Smooth muscle cell (in vitro differentiated cells): ENCODE data around the gene VSX1. TPM values are rescaled to one million over a fixed set of nuclear protein-coding genes. Genes with fewer than 3 reads are reported as not detected.

ENCODE experiments used
- DNase-seq: peaks from one replicate; lab custom pipeline; 2025; ENCODE audit not compliant: unreplicated experiment; lab: John Stamatoyannopoulos, UW
- H2AFZ ChIP-seq: fragments of 200-600 bp; sonication (generic); 2 replicates; pipeline ENCODE4 v1.6.0; 2016; ENCODE audit warnings: antibody characterized with exemption, low read depth, mild to moderate bottlenecking
- H3F3A ChIP-seq: fragments of 200-600 bp; sonication (generic); 2 replicates; pipeline ENCODE4 v1.6.0; 2017; ENCODE audit warnings: antibody characterized with exemption, low read depth
- H3K27ac ChIP-seq: fragments of 200-600 bp; sonication (generic); 2 replicates; pipeline ENCODE4 v1.5.1; 2016; ENCODE audit warnings: low read depth, mild to moderate bottlenecking
- H3K27me3 ChIP-seq: fragments of 200-600 bp; sonication (generic); 2 replicates; pipeline ENCODE4 v1.6.1; 2016; ENCODE audit warnings: low read depth, mild to moderate bottlenecking
- H3K36me3 ChIP-seq: fragments of 200-600 bp; sonication (generic); 2 replicates; pipeline ENCODE4 v1.5.1; 2016; ENCODE audit warnings: low read depth
- H3K4me1 ChIP-seq: fragments of 200-600 bp; sonication (generic); 2 replicates; pipeline ENCODE4 v1.5.1; 2016; ENCODE audit warnings: low read depth
- H3K4me2 ChIP-seq: fragments of 200-600 bp; sonication (generic); 2 replicates; pipeline ENCODE4 v1.6.0; 2016; ENCODE audit warnings: mild to moderate bottlenecking
- H3K4me3 ChIP-seq: fragments of 200-600 bp; sonication (generic); 2 replicates; pipeline ENCODE4 v1.5.1; 2016; ENCODE audit warnings: mild to moderate bottlenecking
- H3K79me2 ChIP-seq: fragments of 200-600 bp; sonication (generic); 2 replicates; pipeline ENCODE4 v1.6.0; 2016; ENCODE audit warnings: low read depth, mild to moderate bottlenecking
- H3K9ac ChIP-seq: fragments of 200-600 bp; sonication (generic); 2 replicates; pipeline ENCODE4 v1.6.0; 2016; ENCODE audit warnings: low read depth
- H3K9me3 ChIP-seq: fragments of 200-600 bp; sonication (generic); replicated peaks from 2 replicates; pipeline ENCODE4 v1.5.1; 2016; ENCODE audit warnings: low read depth
- H4K20me1 ChIP-seq: fragments of 200-600 bp; sonication (generic); 2 replicates; pipeline ENCODE4 v1.6.0; 2016; ENCODE audit warnings: low read depth
- WGBS: methylation state at CpG from one replicate; pipeline ENCODE4 v1.1.7; 2016; ENCODE audit warnings: low lambda C conversion rate; 5-methylcytosine and 5-hydroxymethylcytosine counted together
- polyA plus RNA-seq: library from polyadenylated mRNA; unstranded; fragments of >200 nt; fragmentation: Nextera tagmentation; extraction: Ambion mirVana; gene quantifications from 2 replicates; pipeline ENCODE4 v1.2.1, GENCODE V29; 2016
- total RNA-seq: library from RNA; depleted of rRNA; stranded (reverse); fragments of >200 nt; gene quantifications from 2 replicates; pipeline ENCODE4 v1.2.3, GENCODE V29; 2014
- TF ChIP-seq, protein P1 (sequence below): fragments of 200-600 bp; sonication (generic); IDR thresholded peaks from 2 replicates; pipeline ENCODE4 v1.5.1; 2017; ENCODE audit warnings: borderline replicate concordance, mild to moderate bottlenecking, antibody characterized with exemption; ENCODE audit not compliant: insufficient read depth, poor library complexity, severe bottlenecking

Gene VSX1
- total and polyA plus RNA-seq, 2 experiments from 2014 or later, result not detected

DNA sequence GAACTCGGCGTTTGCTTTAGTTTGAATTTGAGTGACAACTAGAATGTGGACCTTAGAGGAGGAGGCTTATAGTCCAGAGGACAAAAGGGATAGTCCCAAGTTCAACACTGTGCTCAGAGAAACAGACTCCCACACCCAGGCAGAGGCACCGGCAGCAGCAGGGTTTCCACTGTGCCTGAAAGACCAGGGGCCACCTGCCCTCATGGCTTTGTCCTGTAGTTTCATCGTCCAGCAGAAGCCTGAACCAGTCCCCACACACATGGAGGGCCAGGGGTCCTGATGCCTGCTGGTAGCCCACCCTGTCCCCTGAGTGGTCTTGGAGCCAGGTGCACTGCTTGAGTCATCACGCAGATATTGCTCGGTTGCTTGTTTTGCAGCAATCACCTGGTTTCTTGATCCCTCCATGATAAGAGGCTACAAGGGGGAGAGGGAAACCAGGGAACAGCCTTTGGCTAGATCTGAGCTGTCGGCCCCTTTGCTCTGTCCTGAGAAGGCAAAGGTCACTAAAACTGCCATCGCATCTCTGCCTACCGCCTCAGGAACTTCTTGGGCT, 16.8 kb downstream of the VSX1 start:
- WGBS, result 76% methylated on average over 9 of the region's 9 CpGs
- no peak for DNase-seq
- Histone ChIP-seq H4K20me1 (no peaks in the 10 kb centered on the region), H3K27me3 (peaks cover 85% of the 10 kb centered on the region), H2AFZ (no peak overlapping the region), H3K4me1 (no peaks in the 10 kb centered on the region), H3K27ac (no peak overlapping the region), H3K4me2 (no peak overlapping the region), H3K79me2 (no peaks in the 10 kb centered on the region), H3K9ac (no peak overlapping the region), H3F3A (no peaks in the 10 kb centered on the region), H3K4me3 (no peak overlapping the region), H3K9me3 (no peaks in the 10 kb centered on the region), H3K36me3 (no peaks in the 10 kb centered on the region)
- TF ChIP-seq, protein P1, sequence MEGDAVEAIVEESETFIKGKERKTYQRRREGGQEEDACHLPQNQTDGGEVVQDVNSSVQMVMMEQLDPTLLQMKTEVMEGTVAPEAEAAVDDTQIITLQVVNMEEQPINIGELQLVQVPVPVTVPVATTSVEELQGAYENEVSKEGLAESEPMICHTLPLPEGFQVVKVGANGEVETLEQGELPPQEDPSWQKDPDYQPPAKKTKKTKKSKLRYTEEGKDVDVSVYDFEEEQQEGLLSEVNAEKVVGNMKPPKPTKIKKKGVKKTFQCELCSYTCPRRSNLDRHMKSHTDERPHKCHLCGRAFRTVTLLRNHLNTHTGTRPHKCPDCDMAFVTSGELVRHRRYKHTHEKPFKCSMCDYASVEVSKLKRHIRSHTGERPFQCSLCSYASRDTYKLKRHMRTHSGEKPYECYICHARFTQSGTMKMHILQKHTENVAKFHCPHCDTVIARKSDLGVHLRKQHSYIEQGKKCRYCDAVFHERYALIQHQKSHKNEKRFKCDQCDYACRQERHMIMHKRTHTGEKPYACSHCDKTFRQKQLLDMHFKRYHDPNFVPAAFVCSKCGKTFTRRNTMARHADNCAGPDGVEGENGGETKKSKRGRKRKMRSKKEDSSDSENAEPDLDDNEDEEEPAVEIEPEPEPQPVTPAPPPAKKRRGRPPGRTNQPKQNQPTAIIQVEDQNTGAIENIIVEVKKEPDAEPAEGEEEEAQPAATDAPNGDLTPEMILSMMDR, result no peak

DNA sequence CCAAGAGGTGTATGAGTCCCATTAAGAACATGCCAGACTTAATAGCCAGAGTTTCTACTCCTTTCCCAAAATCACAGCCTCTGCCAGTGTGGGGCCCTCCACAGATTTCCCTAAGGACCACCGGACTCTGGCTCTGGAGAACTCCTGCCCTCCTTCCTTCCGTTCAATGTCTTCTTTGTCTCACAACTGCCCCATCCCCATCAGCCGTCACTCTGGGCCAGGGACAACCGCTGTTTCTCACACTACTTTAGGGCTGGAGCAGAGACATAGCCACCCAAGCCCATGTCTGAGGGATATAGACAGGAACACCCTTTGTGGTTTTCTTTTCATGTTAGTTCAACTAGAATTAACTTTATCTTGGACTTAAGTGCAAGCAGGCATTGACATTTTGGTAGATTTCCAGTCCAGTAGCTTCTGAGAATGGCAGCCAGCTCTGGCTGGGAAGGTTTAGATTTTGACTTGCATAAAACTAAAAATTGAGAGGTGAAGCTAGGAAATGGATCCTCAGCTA, 17.3 kb downstream of the VSX1 start:
- peaks cover 85% of the 10 kb centered on the region for H3K27me3 ChIP-seq
- DNase-seq, result no peak

DNA sequence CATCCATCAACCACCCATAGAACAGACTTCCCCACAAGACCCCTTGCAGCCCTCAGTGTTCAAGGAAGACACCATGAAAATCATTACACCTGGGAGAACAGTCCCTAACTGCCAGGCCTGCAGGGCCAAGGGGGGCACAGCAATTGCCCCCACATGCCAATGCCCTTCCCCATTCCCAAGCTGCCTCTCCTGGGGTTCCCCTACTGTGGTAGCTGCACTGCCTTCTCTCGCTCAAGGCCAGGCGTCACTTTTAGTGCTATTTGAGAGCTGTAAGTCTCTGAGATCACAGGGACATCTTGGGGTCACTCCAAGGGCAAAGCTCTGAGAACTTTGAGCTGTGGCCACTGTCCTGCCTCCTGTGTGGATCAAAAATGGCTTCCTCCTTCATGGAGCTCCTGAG, 18.0 kb downstream of the VSX1 start:
- Histone ChIP-seq H3K4me2 (no peak overlapping the region), H3F3A (no peaks in the 10 kb centered on the region), H3K9me3 (no peaks in the 10 kb centered on the region), H4K20me1 (no peaks in the 10 kb centered on the region), H3K27ac (no peak overlapping the region), H2AFZ (no peak overlapping the region), H3K36me3 (no peaks in the 10 kb centered on the region), H3K79me2 (no peaks in the 10 kb centered on the region), H3K4me3 (no peak overlapping the region), H3K9ac (no peak overlapping the region), H3K4me1 (no peaks in the 10 kb centered on the region), H3K27me3 (peaks cover 85% of the 10 kb centered on the region)
- TF ChIP-seq, protein P1, result no peak
- 91% methylated on average over 2 of the region's 2 CpGs for WGBS
- DNase-seq, result no peak

More for the DNA sequence above, 17.3 kb downstream of the VSX1 start:
- Histone ChIP-seq H3K9me3 (no peaks in the 10 kb centered on the region), H3K79me2 (no peaks in the 10 kb centered on the region), H3K4me2 (no peak overlapping the region), H3K9ac (no peak overlapping the region), H3K4me3 (no peak overlapping the region), H3K4me1 (no peaks in the 10 kb centered on the region), H3K36me3 (no peaks in the 10 kb centered on the region), H3F3A (no peaks in the 10 kb centered on the region), H3K27ac (no peak overlapping the region), H4K20me1 (no peaks in the 10 kb centered on the region), H2AFZ (no peak overlapping the region)
- TF ChIP-seq, protein P1, result no peak
- 77% methylated on average over 4 of the region's 4 CpGs for WGBS

DNA sequence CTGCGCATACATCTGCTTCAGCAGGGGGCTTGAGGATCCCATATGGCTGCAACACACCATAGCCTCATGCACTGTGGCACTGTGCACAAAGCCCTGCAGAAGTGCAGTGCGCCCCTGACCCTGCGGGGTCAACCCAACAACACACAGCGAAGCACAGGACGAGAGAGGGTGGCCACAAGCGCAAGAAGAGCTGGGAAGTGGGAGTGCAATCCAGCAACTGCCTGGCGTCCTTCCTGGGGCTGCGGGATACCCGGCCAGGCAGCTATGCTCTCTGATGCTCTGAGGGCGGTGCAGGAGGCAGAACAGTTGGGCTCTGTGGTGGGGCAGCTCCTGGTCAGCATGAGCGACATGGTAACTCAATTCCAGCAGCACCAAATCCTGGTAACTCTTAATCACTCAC, 18.4 kb downstream of the VSX1 start:
- TF ChIP-seq, protein P1, result no peak
- Histone ChIP-seq H3K4me2 (no peak overlapping the region), H3K9me3 (no peaks in the 10 kb centered on the region), H3K27me3 (peaks cover 85% of the 10 kb centered on the region), H3K36me3 (no peaks in the 10 kb centered on the region), H3K4me1 (no peaks in the 10 kb centered on the region), H3K27ac (no peak overlapping the region), H3K79me2 (no peaks in the 10 kb centered on the region), H3F3A (no peaks in the 10 kb centered on the region), H4K20me1 (no peaks in the 10 kb centered on the region), H2AFZ (no peak overlapping the region), H3K9ac (no peak overlapping the region), H3K4me3 (no peak overlapping the region)
- WGBS, result 78% methylated on average over 11 of the region's 11 CpGs
- no peak for DNase-seq
